PC-3 (cell line): ENCODE data around the gene VSIR. TPM values are rescaled to one million over a fixed set of nuclear protein-coding genes. Genes with fewer than 3 reads are reported as not detected.

Experiments
- ATAC-seq: fragments of 200-7000 bp; cut with Tn5 transposase; 2 replicates; pipeline ENCODE4 v1.9.1; 2020; ENCODE audit warnings: mild to moderate bottlenecking, moderate library complexity
- BruUV-seq: library from RNA; stranded (reverse); fragments of 400-500 nt; replicated peaks from 2 replicates; lab custom pipeline; 2021; lab: Mats Ljungman, UMichigan
- CTCF ChIA-PET: fragments of 300-600 bp; sonication (Branson Sonifier 250); formaldehyde crosslinking; loops from one replicate; lab custom pipeline; 2022; ENCODE audit warnings: antibody characterized with exemption; lab: Charles Lee
- POLR2A ChIA-PET: fragments of 300-600 bp; sonication (Branson Sonifier 250); formaldehyde crosslinking; loops from one replicate; lab custom pipeline; 2022; ENCODE audit warnings: antibody characterized with exemption; ENCODE audit not compliant: unreplicated experiment; lab: Charles Lee
- DNase-seq: peaks from one replicate; pipeline ENCODE4 v3.0.0-alpha.2; 2015
- H2AFZ ChIP-seq: fragments of 300-600 bp; sonication (generic); 2 replicates; pipeline ENCODE4 v1.6.0; 2016; ENCODE audit warnings: antibody characterized with exemption, low read length
- H3F3A ChIP-seq: fragments of 300-600 bp; sonication (generic); one replicate; pipeline ENCODE4 v1.6.0; 2017; ENCODE audit warnings: antibody characterized with exemption, low read length, control low read depth, mild to moderate bottlenecking; ENCODE audit not compliant: unreplicated experiment
- H3K27ac ChIP-seq: fragments of 300-600 bp; sonication (generic); 2 replicates; pipeline ENCODE4 v1.5.1; 2016; ENCODE audit warnings: mild to moderate bottlenecking, low read length
- H3K27me3 ChIP-seq: fragments of 300-600 bp; sonication (generic); 2 replicates; pipeline ENCODE4 v1.6.1; 2016; ENCODE audit warnings: low read length, mixed read lengths
- H3K36me3 ChIP-seq: fragments of 300-600 bp; sonication (generic); 2 replicates; pipeline ENCODE4 v1.6.1; 2016; ENCODE audit warnings: low read depth, mixed run types, low read length, mixed read lengths
- H3K4me1 ChIP-seq: fragments of 300-600 bp; sonication (generic); 2 replicates; pipeline ENCODE4 v1.5.1; 2016; ENCODE audit warnings: low read length; ENCODE audit not compliant: insufficient read depth
- H3K4me2 ChIP-seq: fragments of 300-600 bp; sonication (generic); 2 replicates; pipeline ENCODE4 v1.6.0; 2016; ENCODE audit warnings: low read length
- H3K4me3 ChIP-seq: fragments of 300-600 bp; sonication (generic); 2 replicates; pipeline ENCODE4 v1.5.1; 2016; ENCODE audit warnings: mild to moderate bottlenecking, low read length, mixed read lengths
- H3K79me2 ChIP-seq: fragments of 300-600 bp; sonication (generic); 2 replicates; pipeline ENCODE4 v1.6.1; 2017; ENCODE audit warnings: low read length, mixed read lengths
- H3K9ac ChIP-seq: fragments of 300-600 bp; sonication (generic); 2 replicates; pipeline ENCODE4 v1.6.0; 2016; ENCODE audit warnings: mild to moderate bottlenecking, low read length
- H3K9me2 ChIP-seq: fragments of 300-600 bp; sonication (generic); replicated peaks from 2 replicates; pipeline ENCODE4 v1.6.1; 2016; ENCODE audit warnings: mixed run types, low read length, mixed read lengths
- H3K9me3 ChIP-seq: fragments of 300-600 bp; sonication (generic); 2 replicates; pipeline ENCODE4 v1.6.1; 2016; ENCODE audit warnings: low read length, mixed read lengths
- H4K20me1 ChIP-seq: fragments of 300-600 bp; sonication (generic); 2 replicates; pipeline ENCODE4 v1.6.1; 2016; ENCODE audit warnings: low read length, mixed read lengths
- CTCF ChIP-seq: fragments of 300-600 bp; sonication (generic); conservative IDR thresholded peaks from 2 replicates; pipeline ENCODE4 v1.5.1; 2017; ENCODE audit warnings: antibody characterized with exemption, low read depth, mild to moderate bottlenecking, low read length
- EZH2 ChIP-seq: fragments of 300-600 bp; sonication (generic); IDR thresholded peaks from one replicate; pipeline ENCODE4 v1.6.1; 2017; ENCODE audit warnings: antibody characterized with exemption, mild to moderate bottlenecking, low read length; ENCODE audit not compliant: unreplicated experiment
- EZH2phosphoT487 ChIP-seq: fragments of 300-600 bp; sonication (generic); IDR thresholded peaks from 2 replicates; pipeline ENCODE4 v1.6.1; 2018; ENCODE audit warnings: mild to moderate bottlenecking, antibody characterized with exemption, low read length, borderline replicate concordance
- intact Hi-C: fragments of 100-400 bp; cut with micrococcal nuclease; formaldehyde crosslinking; loops from 2 replicates; pipeline ENCODE4 v1.9.0; 2023
- total RNA-seq: library from RNA; depleted of rRNA; stranded (reverse); fragments of >200 nt; gene quantifications from 2 replicates; pipeline ENCODE4 v1.2.3, GENCODE V29; 2014

Gene VSIR
- total RNA-seq, 1 experiment from 2014 or later, result 14.1 TPM

GRCh38 chr10:71723311-71723710 lies 50.0 kb downstream of the VSIR start:
- DNase-seq (no peak), ATAC-seq (no peak)
- H2AFZ ChIP-seq, result no peak overlapping the region
- H3K27ac ChIP-seq, result no peak overlapping the region
- H3K4me2 ChIP-seq, result no peak overlapping the region
- no peaks in the 10 kb centered on the region for H3K9me3 ChIP-seq
- no peaks in the 10 kb centered on the region for H3K27me3 ChIP-seq
- H3K79me2 ChIP-seq, result no peaks in the 10 kb centered on the region
- intact Hi-C loops, result no loop called here
- TF ChIP-seq EZH2phosphoT487, result no peak
- no peak for TF ChIP-seq EZH2
- no peak for TF ChIP-seq CTCF
- H3K9ac ChIP-seq, result no peak overlapping the region
- H3K36me3 ChIP-seq, result no peaks in the 10 kb centered on the region
- H3K4me3 ChIP-seq, result no peak overlapping the region
- CTCF ChIA-PET, result no interaction called here
- peaks cover 13% of the 10 kb centered on the region for H3K4me1 ChIP-seq
- H4K20me1 ChIP-seq, result no peaks in the 10 kb centered on the region
- H3K9me2 ChIP-seq, result no peaks in the 10 kb centered on the region
- no peaks in the 10 kb centered on the region for H3F3A ChIP-seq
- POLR2A ChIA-PET, result no interaction called here
- BruUV-seq, result no TSS peak

GRCh38 chr10:71722849-71723248 lies 50.5 kb downstream of the VSIR start:
- no peaks in the 10 kb centered on the region for H3F3A ChIP-seq
- H3K79me2 ChIP-seq, result no peaks in the 10 kb centered on the region
- H4K20me1 ChIP-seq, result no peaks in the 10 kb centered on the region
- H3K4me2 ChIP-seq, result no peak overlapping the region
- H3K4me3 ChIP-seq, result no peak overlapping the region
- H3K27ac ChIP-seq, result no peak overlapping the region
- no peaks in the 10 kb centered on the region for H3K36me3 ChIP-seq
- intact Hi-C loops, result no loop called here
- BruUV-seq, result no TSS peak
- peaks cover 13% of the 10 kb centered on the region for H3K4me1 ChIP-seq
- no peaks in the 10 kb centered on the region for H3K27me3 ChIP-seq
- H3K9ac ChIP-seq, result no peak overlapping the region
- H3K9me3 ChIP-seq, result no peaks in the 10 kb centered on the region
- POLR2A ChIA-PET, result no interaction called here
- H3K9me2 ChIP-seq, result no peaks in the 10 kb centered on the region
- TF ChIP-seq EZH2, result no peak
- TF ChIP-seq CTCF, result no peak
- TF ChIP-seq EZH2phosphoT487, result no peak
- H2AFZ ChIP-seq, result no peak overlapping the region
- CTCF ChIA-PET, result no interaction called here
- DNase-seq, result no peak
- no peak for ATAC-seq

- DNase-seq, result no peak
- no peak overlapping the region for H3K4me2 ChIP-seq
- BruUV-seq, result no TSS peak
- intact Hi-C loops, result no loop called here
- no peak overlapping the region for H3K4me3 ChIP-seq
- no peaks in the 10 kb centered on the region for H3K79me2 ChIP-seq
- no peak overlapping the region for H3K27ac ChIP-seq
- CTCF ChIA-PET, result no interaction called here
- H2AFZ ChIP-seq, result no peak overlapping the region
- H3K9ac ChIP-seq, result no peak overlapping the region
- H4K20me1 ChIP-seq, result no peaks in the 10 kb centered on the region
- H3F3A ChIP-seq, result no peaks in the 10 kb centered on the region
- POLR2A ChIA-PET, result no interaction called here
- ATAC-seq, result no peak
- H3K4me1 ChIP-seq, result peaks cover 9% of the 10 kb centered on the region
- no peak for TF ChIP-seq EZH2
- no peaks in the 10 kb centered on the region for H3K9me3 ChIP-seq
- H3K36me3 ChIP-seq, result no peaks in the 10 kb centered on the region
- no peaks in the 10 kb centered on the region for H3K9me2 ChIP-seq
- no peaks in the 10 kb centered on the region for H3K27me3 ChIP-seq
These were observed 52.0 kb downstream of the VSIR start for GRCh38 chr10:71721313-71721712.
